Cardiac muscle cell (in vitro differentiated cells and primary cell): Measurements from ENCODE around the gene MPDZ. TPM values are rescaled to one million over a fixed set of nuclear protein-coding genes. Genes with fewer than 3 reads are reported as not detected.

ENCODE experiments used
- DNase-seq, 2 donors: peaks; one replicate each; pipeline versions ENCODE4 v3.0.0 to v3.0.0-alpha.2; 2010 to 2017; ENCODE audit warnings: low read depth in 1 of 2, low spot score in 1 of 2
- H3K27ac ChIP-seq: fragments of 200-600 bp; sonication (generic); 2 replicates; pipeline ENCODE4 v1.5.1; 2016
- H3K27me3 ChIP-seq: fragments of 200-600 bp; sonication (generic); 2 replicates; pipeline ENCODE4 v1.6.0; 2016; ENCODE audit warnings: control low read depth
- H3K36me3 ChIP-seq: fragments of 200-600 bp; sonication (generic); 2 replicates; pipeline ENCODE4 v1.5.1; 2016; ENCODE audit warnings: control low read depth
- H3K4me1 ChIP-seq: fragments of 200-600 bp; sonication (generic); 2 replicates; pipeline ENCODE4 v1.8.1; 2017; ENCODE audit warnings: low read depth, mild to moderate bottlenecking, mixed run types
- H3K4me3 ChIP-seq: fragments of 200-600 bp; sonication (generic); 2 replicates; pipeline ENCODE4 v1.5.1; 2016; ENCODE audit warnings: mild to moderate bottlenecking
- H3K9me3 ChIP-seq: fragments of 200-600 bp; sonication (generic); 2 replicates; pipeline ENCODE4 v1.5.1; 2017; ENCODE audit warnings: low read depth, mild to moderate bottlenecking, control low read depth
- CTCF ChIP-seq: IDR thresholded peaks from 2 replicates; pipeline ENCODE4 v1.5.1; 2012; ENCODE audit warnings: low read depth, mild to moderate bottlenecking, low read length
- polyA plus RNA-seq: library from polyadenylated mRNA; unstranded; fragments of >200 nt; fragmentation: Nextera tagmentation; extraction: Ambion mirVana; gene quantifications from 2 replicates; pipeline ENCODE4 v1.2.1, GENCODE V29; 2016
- total RNA-seq: library from RNA; depleted of rRNA; stranded (reverse); fragments of >200 nt; gene quantifications from 2 replicates; pipeline ENCODE4 v1.2.3, GENCODE V29; 2016

MPDZ gene
- total and polyA plus RNA-seq, 2 experiments from 2014 or later: 31.3 to 83.1 TPM

GRCh38 chr9:13173553-13173952, 105.9 kb downstream of the MPDZ start:
- no peak for TF ChIP-seq CTCF
- no peak for DNase-seq
- Histone ChIP-seq H3K4me3 (no peak overlapping the region), H3K4me1 (no peaks in the 10 kb centered on the region), H3K27me3 (no peaks in the 10 kb centered on the region), H3K9me3 (no peaks in the 10 kb centered on the region), H3K27ac (no peak overlapping the region), H3K36me3 (peaks cover 13% of the 10 kb centered on the region)

- H3K27me3 ChIP-seq: no peaks in the 10 kb centered on the region
- TF ChIP-seq CTCF: no peak
- H3K9me3 ChIP-seq: no peaks in the 10 kb centered on the region
- no peak overlapping the region for H3K27ac ChIP-seq
- H3K4me3 ChIP-seq: no peak overlapping the region
- no peaks in the 10 kb centered on the region for H3K4me1 ChIP-seq
- peak in 1 of 2 donors; percentile 59 for DNase-seq
- peaks cover 11% of the 10 kb centered on the region for H3K36me3 ChIP-seq
These were observed 108.2 kb downstream of the MPDZ start for GRCh38 chr9:13171261-13171660.

- no peak for TF ChIP-seq CTCF
- no peak for DNase-seq
- Histone ChIP-seq H3K9me3 (no peaks in the 10 kb centered on the region), H3K4me1 (no peaks in the 10 kb centered on the region), H3K36me3 (peaks cover 7% of the 10 kb centered on the region), H3K27me3 (no peaks in the 10 kb centered on the region), H3K27ac (no peak overlapping the region), H3K4me3 (no peak overlapping the region)
These were observed 112.5 kb downstream of the MPDZ start for GRCh38 chr9:13166996-13167395.

- H3K27me3 ChIP-seq: no peaks in the 10 kb centered on the region
- no peaks in the 10 kb centered on the region for H3K4me1 ChIP-seq
- H3K4me3 ChIP-seq: no peak overlapping the region
- DNase-seq: no peak
- H3K9me3 ChIP-seq: no peaks in the 10 kb centered on the region
- no peak overlapping the region for H3K27ac ChIP-seq
- H3K36me3 ChIP-seq: peaks cover 7% of the 10 kb centered on the region
- no peak for TF ChIP-seq CTCF
These were observed 113.5 kb downstream of the MPDZ start for GRCh38 chr9:13165956-13166355.

- H3K27me3 ChIP-seq: no peaks in the 10 kb centered on the region
- no peaks in the 10 kb centered on the region for H3K4me1 ChIP-seq
- H3K4me3 ChIP-seq: no peak overlapping the region
- no peak overlapping the region for H3K27ac ChIP-seq
- no peak for DNase-seq
- H3K9me3 ChIP-seq: no peaks in the 10 kb centered on the region
- peaks cover 7% of the 10 kb centered on the region for H3K36me3 ChIP-seq
- no peak for TF ChIP-seq CTCF
These were observed 114.1 kb downstream of the MPDZ start for GRCh38 chr9:13165236-13165945.
